CD4-positive, alpha-beta T cell treated with Interleukin-17A for 1 hour (primary cell): ENCODE data around the gene TRAPPC2B.
"Not testable (repeated sequence)": the region's sequence is repeated elsewhere in the genome, so short reads cannot be mapped to it uniquely, and the experiment has no call there.

Experiments used
- DNase-seq: peaks from one replicate; pipeline ENCODE4 v3.0.0-alpha.2; 2020

The TRAPPC2B gene

GRCh38 chr19:57374647-57375046 is 11.3 kb downstream of the TRAPPC2B start:
- not testable (repeated sequence) for DNase-seq

- DNase-seq: no peak
Observed at GRCh38 chr19:57376151-57376550, 12.8 kb downstream of the TRAPPC2B start.

GRCh38 chr19:57377498-57378146 is 14.3 kb downstream of the TRAPPC2B start:
- no peak for DNase-seq

- DNase-seq: no peak
Observed at GRCh38 chr19:57380923-57381322, 17.6 kb downstream of the TRAPPC2B start.

- DNase-seq: no peak
Observed at GRCh38 chr19:57382806-57383488, 19.6 kb downstream of the TRAPPC2B start.

GRCh38 chr19:57389194-57389729 is 25.9 kb downstream of the TRAPPC2B start:
- DNase-seq: no peak

- DNase-seq: peak; percentile 99
Observed at GRCh38 chr19:57389730-57390598, 26.6 kb downstream of the TRAPPC2B start, which contains the start of gene ZNF548. TSS of gene ZNF548 (plus strand) at chr19:57389854. CDS start at chr19:57390100, 246 bp downstream.

GRCh38 chr19:57395710-57396109 is 32.4 kb downstream of the TRAPPC2B start:
- DNase-seq: no peak

- DNase-seq: no peak
Observed at GRCh38 chr19:57398868-57399267, 35.5 kb downstream of the TRAPPC2B start.

- DNase-seq: no peak
Observed at GRCh38 chr19:57403737-57404563, 40.6 kb downstream of the TRAPPC2B start.

GRCh38 chr19:57406516-57407123 is 43.3 kb downstream of the TRAPPC2B start:
- peak; percentile 81 for DNase-seq

GRCh38 chr19:57410877-57411671 is 47.7 kb downstream of the TRAPPC2B start, which contains the start of gene ZNF17:
TSS of gene ZNF17 (plus strand) at chr19:57411161. CDS start at chr19:57413616, 2,455 bp downstream.
- DNase-seq: peak; percentile 94
